Transverse colon (tissue), 3 donors: ENCODE results near the gene MRPS30.

Experiments
- CTCF ChIP-seq, 5 experiments: fragments of 200-600 bp in 3 of 5; fragments of 450-650 bp in 2 of 5; sonication (generic) in 3 of 5; IDR thresholded peaks; 1 replicate in 2 of 5; 2 replicates in 3 of 5; pipeline ENCODE4 v1.5.1; 2016 to 2017; ENCODE audit warnings: antibody characterized with exemption in 5 of 5, inconsistent platforms in 3 of 5, mild to moderate bottlenecking in 2 of 5, moderate library complexity in 1 of 5
- POLR2A ChIP-seq: fragments of 450-650 bp; IDR thresholded peaks from one replicate; pipeline ENCODE4 v1.6.1; 2016; ENCODE audit warnings: antibody characterized with exemption, mild to moderate bottlenecking, moderate library complexity

DNA sequence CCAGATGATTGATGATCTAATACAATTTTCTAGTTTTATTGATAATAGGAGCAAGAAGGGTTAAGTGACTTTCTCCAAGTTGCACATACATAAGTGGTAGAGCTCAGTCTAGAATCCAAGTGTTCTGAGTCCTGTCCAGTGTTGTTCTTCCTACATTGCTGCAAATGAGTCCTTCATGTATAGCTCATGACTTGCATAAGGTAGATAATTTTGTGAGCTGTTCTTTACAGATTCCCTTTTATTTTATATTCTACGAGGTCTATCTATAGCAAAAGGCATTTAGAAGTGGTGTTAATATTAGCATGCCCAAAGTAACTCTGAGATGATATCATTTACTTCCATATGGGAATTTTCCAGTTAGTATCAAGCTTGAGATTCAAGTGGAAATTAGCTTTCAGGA is 20.0 kb downstream of the MRPS30 start:
- TF ChIP-seq CTCF (IDR thresholded peaks at IDR 0.05) (no peak), POLR2A (no peak)
